ENCODE data around the gene C12orf76.
"Not testable (repeated sequence)": the region's sequence is repeated elsewhere in the genome, so short reads cannot be mapped to it uniquely, and the experiment has no call there.

Gene C12orf76

GRCh38 chr12:110020956-110021355 lies 27.4 kb downstream of the C12orf76 start:
- TF ChIP-seq CTCF (conservative IDR thresholded peaks at IDR 0.05; ENCODE audit: control insufficient read depth, insufficient read depth, low read depth, low read length) = no peak
- no peak overlapping the region for H3K4me3 ChIP-seq (ENCODE audit: control insufficient read depth, low read depth, low read length)
- no peak for DNase-seq (ENCODE audit: low read depth)

GRCh38 chr12:110015132-110015531 lies 33.2 kb downstream of the C12orf76 start:
- no peak for DNase-seq (ENCODE audit: low read depth)
- H3K4me3 ChIP-seq (ENCODE audit: control insufficient read depth, low read depth, low read length) = no peak overlapping the region
- no peak for TF ChIP-seq CTCF (conservative IDR thresholded peaks at IDR 0.05; ENCODE audit: control insufficient read depth, insufficient read depth, low read depth, low read length)

GRCh38 chr12:110012659-110013058 lies 35.7 kb downstream of the C12orf76 start:
- no peak overlapping the region for H3K4me3 ChIP-seq (ENCODE audit: control insufficient read depth, low read depth, low read length)
- TF ChIP-seq CTCF (conservative IDR thresholded peaks at IDR 0.05; ENCODE audit: control insufficient read depth, insufficient read depth, low read depth, low read length) = no peak
- DNase-seq (ENCODE audit: low read depth) = no peak

GRCh38 chr12:110012137-110012536 lies 36.2 kb downstream of the C12orf76 start:
- H3K4me3 ChIP-seq (ENCODE audit: control insufficient read depth, low read depth, low read length) = no peak overlapping the region
- DNase-seq (ENCODE audit: low read depth) = peak; percentile 25
- no peak for TF ChIP-seq CTCF (conservative IDR thresholded peaks at IDR 0.05; ENCODE audit: control insufficient read depth, insufficient read depth, low read depth, low read length)

GRCh38 chr12:110010853-110011723 lies 37.2 kb downstream of the C12orf76 start:
- DNase-seq (ENCODE audit: low read depth) = no peak
- H3K4me3 ChIP-seq (ENCODE audit: control insufficient read depth, low read depth, low read length) = no peak overlapping the region
- TF ChIP-seq CTCF (conservative IDR thresholded peaks at IDR 0.05; ENCODE audit: control insufficient read depth, insufficient read depth, low read depth, low read length) = no peak

GRCh38 chr12:110008681-110009398 lies 39.5 kb downstream of the C12orf76 start:
- DNase-seq (ENCODE audit: low read depth); H3K4me3 ChIP-seq (ENCODE audit: control insufficient read depth, low read depth, low read length): not testable (repeated sequence)

GRCh38 chr12:110007881-110008280 lies 40.4 kb downstream of the C12orf76 start:
- TF ChIP-seq CTCF (conservative IDR thresholded peaks at IDR 0.05; ENCODE audit: control insufficient read depth, insufficient read depth, low read depth, low read length) = no peak
- no peak overlapping the region for H3K4me3 ChIP-seq (ENCODE audit: control insufficient read depth, low read depth, low read length)
- DNase-seq (ENCODE audit: low read depth) = no peak

Measured in fibroblast of mammary gland (primary cell).